HUDEP-2 (cell line): ENCODE measurements around the gene PPAT.

ENCODE experiments used
- DNase-seq, 76 experiments: peaks; one replicate each; lab custom pipeline; 2025; ENCODE audit not compliant: unreplicated experiment in 76 of 76; lab: John Stamatoyannopoulos, UW

The PPAT gene

DNA sequence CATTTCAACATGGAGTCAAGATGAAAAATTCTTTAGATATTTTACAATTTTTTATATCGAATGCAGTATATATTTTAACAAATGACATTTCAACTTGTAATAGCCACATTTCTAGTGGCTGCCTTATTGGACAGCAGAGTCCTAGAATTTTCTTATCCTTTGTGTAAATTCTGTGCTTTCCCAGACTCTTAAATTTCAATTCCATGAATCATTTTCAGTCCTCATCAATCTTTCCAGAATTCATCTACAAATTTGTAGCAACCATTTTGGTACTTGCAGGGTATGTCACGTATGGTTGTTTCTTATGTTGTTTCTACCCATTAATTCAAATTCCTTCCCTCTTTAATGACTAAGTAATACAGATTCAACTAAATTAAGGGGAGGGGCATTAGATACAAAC is 3.4 kb upstream of the PPAT start:
- no peak for DNase-seq

DNA sequence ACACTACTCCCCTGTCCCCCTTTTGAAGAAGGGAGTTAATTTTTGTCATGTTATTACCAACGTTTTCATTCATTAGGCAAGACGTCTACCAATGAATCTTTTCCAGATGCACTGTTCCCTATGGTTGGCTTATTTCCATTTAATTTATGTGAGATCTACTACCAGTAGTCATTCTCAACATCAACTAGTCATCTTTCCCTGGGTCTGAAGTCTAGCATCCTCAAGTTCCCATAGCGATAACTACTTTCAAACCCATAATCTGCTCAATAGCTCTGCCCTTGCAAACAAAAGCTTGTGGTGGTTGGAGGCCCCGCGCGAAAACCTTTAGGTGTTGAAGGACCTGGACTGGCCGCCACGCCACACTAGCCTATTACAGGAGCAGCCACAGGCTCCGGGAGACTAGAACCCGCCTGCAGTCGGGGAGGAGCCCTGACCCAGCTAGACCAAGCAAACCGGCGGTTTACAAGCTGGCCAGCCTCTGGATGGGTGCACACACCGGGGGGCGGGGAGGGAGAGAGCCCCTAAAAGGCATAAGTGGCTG is 746 bp downstream of the PPAT start:
- DNase-seq, result peak in 69 of 76 experiments; percentile 4 to 83 (median 46)

DNA sequence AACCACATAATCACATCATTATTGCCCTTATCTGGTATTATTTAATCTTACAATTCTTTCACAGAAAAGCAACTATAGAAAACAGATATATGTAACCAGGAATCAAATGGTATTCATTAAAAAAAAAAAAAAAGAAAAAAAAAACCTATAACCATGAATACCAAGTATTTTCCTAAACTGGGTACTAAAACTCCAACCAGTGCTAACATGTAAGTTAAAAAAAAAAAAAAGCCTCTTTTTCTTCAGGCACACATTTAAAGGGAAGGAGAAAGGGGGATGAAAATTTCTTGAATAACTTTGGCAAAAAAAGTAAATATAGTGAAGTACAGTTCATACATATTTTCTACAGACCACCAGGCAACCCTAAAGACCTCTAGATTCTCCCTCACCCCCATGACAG is 2.1 kb downstream of the PPAT start:
- no peak for DNase-seq

DNA sequence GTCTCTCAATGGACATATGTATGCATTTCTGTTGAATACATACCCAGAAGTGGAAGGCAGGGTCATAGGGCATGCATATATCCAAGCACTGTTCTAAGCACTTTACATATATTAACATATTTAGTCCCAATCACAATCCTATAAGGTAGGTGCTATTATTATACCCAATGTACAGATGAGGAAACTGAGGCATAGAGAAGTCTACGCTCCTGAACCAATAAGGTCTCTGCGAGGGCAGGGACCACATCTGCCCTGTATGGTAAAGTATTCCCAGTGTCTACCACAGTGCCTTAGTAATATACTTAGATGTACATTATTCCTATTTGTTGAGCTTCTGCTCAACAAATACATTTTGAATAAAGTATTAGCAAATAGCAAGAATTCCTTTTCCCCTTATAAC is 5.2 kb downstream of the PPAT start:
- DNase-seq, result no peak

DNA sequence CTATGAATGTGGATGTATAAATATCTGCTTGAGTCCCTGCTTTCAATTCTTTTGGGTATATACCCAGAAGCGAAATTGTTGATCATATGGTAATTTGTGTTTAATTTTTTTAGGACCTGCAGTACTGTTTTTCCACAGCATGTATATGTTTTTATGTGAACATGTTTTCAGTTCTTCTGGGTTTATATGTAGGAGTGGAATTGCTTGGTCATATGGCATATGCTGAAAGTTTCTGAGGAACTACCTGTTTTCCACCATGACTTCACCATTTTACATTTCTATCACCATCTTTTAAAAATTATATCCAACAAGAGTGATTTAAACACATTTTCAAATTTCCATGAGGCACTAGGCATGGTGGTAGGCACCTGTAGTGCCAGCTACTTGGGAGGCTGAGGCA is 8.2 kb downstream of the PPAT start:
- no peak for DNase-seq

DNA sequence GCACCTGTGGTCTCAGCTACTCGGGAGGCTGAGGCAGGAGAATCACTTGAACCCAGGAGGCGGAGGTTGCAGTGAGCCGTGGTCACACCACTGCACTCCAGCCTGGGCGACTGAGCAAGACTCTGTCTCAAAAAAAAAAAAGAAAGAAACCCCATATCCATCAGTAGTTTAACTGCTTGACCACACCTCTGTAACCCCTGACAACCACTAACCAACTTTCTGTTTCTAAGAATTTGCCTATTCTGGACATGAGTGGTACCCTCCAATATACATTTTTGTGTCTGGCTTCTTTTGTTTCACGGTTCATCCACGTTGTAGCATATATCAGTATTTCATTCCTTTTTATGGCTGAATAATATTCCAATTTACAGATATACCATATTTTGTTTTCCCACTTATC is 9.1 kb downstream of the PPAT start:
- no peak for DNase-seq

DNA sequence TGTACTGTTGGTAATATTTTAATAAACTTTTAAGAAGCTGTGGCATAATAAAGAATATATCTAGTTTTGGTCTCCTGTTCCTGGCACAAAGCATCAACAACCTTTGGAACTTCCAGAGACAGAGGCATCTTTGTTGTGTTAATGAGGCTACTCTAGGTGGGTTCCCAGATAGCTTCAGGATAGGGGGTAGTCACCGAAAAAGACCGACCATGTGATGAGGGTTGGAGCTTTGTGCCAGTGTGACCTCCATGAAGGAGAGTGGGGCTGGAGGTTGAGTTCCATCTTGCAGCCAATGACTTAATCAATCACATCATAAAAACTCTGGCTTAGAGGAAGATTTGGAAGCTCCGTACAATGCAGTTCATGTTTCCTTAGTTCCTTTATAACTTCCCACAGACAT is 9.9 kb downstream of the PPAT start:
- no peak for DNase-seq

DNA sequence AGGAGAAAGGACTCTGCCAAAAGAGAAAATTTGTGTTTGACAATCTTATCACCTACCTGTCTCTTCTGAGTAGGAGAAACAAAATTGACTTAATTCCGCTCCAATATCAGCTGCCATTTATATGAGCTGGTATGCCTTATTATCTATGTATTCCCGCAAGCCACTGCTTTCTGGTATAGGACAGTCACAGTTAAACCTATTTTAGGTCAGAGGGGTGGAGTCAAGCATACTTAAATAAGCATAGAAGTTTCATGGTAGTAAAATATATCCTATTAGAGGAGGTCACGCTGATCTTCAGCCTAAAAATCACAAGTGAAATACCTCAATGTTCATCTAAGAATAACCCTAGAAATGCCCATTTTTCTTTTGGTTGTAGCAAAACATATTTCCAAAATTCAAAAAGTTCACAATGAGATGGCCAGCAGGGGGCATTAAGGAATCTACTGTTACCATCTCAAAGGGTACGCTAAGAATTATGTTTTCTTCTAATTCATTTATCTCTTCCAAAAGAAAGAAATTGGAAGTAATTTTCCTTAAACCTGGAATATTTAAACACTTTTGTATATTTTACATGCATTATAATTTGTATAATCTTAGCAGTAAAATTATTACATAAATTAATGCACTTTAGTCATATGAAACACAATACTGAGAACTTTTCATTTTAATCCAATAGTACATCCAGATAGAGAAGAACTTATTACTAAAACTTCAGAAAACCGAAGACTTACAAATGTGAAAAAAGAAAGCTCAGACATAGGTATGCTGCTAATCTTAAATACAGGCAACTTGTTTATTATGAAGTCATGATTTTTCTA is 10.5 kb downstream of the PPAT start:
- peak in 15 of 76 experiments; percentile 1 to 28 (median 8) for DNase-seq

DNA sequence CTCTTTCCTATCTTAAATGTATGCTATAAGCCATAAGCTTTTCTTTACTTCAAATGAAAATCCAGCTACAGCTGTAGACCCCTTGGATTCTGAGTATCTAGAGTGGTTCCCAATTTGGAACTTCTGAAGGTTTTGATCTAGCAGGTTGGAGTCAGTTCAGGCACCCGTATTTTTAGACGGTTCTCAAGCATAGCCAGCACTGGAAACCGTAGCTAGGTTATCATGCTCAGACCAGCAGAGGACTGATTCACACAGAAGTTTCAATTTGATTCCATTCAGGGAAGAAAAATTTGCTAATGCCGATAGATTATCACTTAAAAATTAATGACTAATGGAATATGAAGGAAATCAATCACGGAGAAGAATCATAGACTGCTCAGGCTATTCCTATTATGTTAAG is 11.2 kb downstream of the PPAT start:
- DNase-seq, result no peak

DNA sequence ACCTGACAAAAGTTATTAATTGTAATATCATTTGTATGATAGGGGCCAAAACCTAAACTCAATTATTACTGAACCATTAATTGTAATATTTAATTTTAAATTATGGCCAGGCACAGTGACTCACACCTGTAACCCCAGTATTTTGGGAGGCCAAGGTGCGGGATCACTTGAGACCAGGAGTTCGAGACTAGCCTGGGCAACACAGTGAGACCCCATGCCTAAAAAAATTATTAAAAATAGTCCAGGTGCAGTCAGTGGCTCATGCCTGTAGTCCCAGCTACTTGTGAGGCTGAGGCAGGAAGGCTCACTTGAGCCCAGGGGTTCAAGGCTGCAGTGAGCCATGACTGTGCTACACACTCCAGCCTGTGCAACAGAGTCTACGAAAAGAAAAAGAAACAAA is 18.0 kb downstream of the PPAT start:
- DNase-seq, result no peak

DNA sequence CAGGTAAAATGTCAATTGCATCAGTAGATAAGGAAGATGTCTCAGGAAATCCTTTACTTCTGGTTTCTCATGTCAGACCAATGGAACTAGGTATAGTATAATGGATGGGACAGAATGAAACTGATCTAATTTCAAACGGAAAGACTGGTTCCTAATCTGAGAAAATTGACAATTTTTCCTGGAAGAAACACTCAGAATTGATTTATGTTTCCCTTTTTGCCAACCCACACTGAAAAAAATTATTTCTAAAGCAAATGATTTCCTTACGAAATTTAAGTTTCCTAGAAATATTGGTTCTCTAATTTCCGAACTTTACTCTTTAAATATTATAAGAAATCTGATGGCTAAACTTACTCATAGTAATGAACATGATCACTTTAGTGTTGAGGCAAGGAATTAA is 19.1 kb downstream of the PPAT start:
- no peak for DNase-seq

DNA sequence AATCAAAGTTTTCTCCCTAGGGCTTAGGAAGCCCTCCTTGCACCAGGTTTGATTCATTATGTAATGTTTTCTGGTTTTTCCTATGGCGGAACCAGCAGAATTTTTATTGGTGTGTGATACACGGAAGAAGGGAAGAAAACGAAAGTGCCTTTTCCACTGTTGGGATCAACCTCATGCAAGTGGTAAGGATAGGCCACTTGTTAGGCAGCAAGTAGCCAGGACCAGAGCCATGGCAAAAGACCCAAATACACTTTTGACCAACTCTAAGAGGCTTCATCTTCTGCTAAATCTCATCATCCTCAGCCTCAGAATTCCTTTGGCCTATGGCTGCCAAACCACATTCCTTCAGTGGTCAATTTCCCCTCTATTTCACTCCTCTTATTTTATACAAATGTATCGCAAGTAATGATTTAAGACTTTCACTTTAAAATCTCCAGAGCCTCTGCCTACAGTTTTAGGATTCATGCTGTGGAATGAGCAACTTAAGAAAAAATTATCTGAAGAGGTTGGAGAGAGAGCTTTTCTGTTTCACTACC is 21.2 kb downstream of the PPAT start:
- no peak for DNase-seq

DNA sequence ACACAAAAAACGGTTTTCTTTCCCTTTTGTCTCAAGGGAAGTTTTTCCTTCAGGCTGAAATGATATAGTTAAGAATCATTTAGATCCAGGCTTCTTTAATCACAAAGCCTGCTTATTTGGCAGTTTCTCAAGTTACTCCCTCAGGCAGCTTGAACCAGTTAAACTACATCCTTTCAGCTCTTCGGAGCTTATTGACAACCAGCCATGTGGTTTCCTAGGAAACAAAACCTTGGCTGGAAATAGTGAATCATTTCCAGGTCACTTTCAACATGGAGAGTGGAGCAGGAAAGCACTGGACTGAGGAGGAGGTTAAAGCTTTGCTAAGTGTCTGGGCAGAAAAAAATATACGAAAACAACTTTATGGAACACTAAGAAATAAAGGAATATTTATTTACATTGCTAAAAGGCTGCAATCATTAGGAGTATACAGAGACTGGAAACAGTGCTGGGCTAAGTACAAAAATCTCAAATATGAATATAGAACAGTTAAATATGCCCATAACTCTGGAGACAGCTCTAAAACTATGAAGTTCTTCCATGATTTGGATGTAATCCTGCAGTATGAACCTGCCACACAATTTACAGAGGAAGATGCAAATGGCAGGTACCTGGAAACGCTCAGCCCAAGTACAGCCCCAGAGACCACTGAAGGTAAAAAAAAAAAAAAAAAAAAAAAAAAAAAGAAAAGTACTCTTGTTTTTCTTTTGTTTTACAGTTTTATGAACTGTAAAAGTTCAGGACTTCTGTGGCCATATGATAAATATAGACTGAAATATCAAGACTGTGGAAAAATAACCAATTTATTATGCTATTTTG is 25.0 kb downstream of the PPAT start:
- DNase-seq, result peak in 54 of 76 experiments; percentile 4 to 90 (median 61)

DNA sequence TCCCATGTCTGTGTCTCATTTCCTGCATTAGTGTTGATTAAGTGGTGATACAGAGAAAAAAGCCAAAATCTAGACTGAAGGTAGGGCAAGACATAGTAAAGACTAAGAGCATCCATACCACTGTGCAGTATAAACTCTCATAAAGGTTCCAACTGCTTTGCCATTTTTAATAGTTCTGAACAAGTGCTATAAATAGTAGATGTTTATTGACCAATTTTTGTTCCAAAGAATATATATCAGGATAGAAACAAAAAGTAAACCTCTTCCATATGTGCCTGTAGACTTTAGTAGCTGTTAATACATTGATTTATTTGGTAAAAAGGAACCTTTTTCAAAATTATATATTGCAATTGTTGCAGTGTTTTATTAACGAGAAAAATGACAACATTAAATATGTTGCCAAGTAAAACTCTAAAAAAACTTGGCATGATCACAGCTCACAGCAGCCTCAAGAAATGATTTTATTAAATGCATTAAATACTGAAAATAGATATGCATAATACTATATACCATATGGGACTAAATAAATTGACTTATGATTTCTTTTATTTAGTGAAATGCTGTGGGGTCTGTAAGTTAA is 25.8 kb downstream of the PPAT start:
- DNase-seq, result no peak

DNA sequence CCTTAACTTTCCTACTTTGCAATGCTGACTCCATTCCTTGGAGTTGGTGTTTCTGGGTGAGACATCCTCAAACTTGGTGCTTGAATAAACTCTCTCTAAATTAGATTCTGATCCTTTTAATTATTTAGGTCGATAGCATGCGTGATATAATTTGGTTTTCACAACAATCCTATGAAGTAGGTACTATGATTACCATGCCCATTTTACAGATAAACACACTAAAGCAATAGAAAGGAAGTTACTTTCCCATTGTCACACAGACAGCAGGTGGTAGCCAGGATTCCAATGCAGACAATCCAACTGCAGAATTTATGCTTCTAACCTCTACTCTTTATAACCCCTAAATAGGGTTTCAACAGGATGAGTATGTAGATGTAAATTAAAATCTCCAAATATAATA is 26.4 kb downstream of the PPAT start:
- DNase-seq, result no peak

DNA sequence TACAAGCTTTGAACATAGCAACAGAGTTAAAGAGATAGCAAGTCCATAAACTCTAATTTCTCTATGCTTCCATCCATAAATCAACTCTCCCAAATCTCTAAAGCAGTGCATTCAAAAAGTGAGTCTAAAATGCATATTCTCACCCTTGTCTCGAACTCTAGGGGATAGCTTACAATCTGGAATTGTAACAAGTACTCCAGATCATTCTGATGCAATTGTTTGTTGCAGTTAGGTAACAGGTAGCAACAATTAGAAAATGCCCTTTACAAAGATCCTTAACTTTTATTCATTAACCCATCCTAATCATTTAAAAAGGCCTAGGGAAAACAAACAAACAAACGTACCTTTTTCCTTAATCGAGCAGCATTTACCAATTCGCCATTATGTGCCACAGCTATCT is 29.3 kb downstream of the PPAT start:
- no peak for DNase-seq

DNA sequence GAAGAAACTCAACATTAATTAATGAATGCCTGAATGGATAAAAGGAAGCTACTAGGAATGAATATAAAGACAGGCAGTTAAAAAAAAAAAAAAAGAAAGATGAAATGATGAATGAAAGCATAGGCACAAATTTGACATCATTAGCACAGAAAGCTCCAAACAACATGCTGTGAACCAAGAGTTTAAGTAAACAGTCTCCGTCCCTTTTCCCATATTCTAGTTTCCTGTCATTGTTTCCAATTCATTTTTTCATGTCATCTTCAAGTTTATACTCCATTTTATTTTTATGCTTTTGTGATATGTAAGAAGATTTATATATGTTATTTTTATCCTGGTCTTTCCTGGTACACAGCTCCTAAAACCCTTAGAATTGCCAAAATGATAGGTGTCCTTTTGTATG is 30.4 kb downstream of the PPAT start:
- no peak for DNase-seq

DNA sequence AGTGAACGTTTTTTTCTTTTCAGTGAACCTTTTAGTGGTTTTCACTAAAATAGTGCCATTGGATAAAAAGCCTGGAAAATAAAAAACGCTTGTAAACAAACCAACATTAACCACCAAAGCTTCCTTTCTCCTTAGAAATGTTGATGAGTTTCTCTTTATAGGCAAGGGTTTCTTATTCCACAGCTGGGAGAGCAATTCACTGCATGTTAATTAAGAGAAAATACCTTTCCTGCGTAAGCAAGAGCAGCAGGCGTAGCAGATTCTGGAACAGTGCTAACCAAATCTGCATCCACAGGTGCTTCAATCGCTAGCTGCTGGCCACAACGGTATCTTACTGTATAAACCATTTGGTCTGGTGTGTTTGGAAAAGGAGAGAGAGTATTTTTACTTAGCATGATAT is 34.9 kb downstream of the PPAT start:
- no peak for DNase-seq

DNA sequence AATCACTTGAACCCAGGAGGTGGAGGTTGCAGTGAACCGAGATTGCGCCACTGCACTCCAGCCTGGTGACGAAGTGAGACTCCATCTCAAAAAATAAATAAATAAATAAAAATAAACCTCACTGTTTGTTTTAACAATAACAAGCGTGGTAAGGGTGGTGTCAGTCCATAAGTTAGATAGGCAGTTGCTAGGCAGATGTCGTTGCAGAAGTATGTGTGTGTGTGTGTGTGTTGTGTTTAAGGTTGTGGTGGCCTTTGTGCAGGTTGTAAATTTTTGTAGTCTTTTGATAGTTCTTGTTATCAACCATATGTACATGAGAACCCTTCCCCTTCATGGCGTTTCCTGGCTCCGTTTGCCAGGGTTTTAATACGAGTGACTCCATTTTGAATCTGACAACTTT is 44.1 kb downstream of the PPAT start:
- no peak for DNase-seq

DNA sequence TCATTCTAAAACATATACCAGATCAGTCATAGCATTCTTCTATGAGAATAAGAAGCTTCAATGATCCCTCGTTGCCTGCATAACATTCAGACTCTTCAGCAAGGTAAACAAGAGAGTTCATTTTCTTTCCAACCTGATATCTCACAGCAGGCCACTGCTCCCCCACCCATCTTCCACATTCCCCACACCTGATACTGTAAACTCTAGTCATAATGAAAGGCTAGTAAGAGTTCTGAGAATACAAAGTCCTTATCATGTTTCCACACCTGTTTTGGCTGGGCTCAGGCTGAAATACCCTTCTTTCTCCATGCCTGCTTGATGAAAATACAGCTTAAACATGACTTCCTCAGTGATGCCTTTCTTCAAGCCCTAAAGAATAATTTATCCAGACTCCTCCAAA is 45.9 kb downstream of the PPAT start:
- peak in 39 of 76 experiments; percentile 1 to 59 (median 29) for DNase-seq

DNA sequence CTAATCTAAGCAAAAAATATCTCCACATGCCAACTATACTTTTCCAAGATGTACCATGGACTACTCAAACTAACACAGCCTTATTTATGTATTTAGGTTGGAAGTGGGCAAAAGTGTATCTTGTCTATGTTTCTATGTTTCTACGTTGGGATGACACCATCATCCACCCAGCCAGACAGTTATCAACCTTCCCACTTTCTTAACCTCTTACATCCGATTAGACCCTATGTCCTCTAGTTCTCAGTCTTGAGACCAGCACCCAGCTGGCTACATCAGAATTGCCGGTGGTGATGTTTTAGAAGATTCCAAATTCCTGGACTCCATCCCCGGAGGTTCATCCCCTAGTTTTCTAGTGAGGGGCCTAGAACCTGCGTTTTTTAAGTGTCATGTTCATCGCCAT is 47.1 kb downstream of the PPAT start:
- peak in 6 of 76 experiments; percentile 2 to 23 (median 10) for DNase-seq
